Bone marrow (tissue), 2 donors: Measurements from ENCODE around the gene PAX7.
"Not testable (repeated sequence)": the region's sequence is repeated elsewhere in the genome, so short reads cannot be mapped to it uniquely, and the experiment has no call there.

Experiments used
- DNase-seq, 2 donors: peaks; one replicate each; lab custom pipeline; 2025; lab: John Stamatoyannopoulos, UW

The PAX7 gene

DNA sequence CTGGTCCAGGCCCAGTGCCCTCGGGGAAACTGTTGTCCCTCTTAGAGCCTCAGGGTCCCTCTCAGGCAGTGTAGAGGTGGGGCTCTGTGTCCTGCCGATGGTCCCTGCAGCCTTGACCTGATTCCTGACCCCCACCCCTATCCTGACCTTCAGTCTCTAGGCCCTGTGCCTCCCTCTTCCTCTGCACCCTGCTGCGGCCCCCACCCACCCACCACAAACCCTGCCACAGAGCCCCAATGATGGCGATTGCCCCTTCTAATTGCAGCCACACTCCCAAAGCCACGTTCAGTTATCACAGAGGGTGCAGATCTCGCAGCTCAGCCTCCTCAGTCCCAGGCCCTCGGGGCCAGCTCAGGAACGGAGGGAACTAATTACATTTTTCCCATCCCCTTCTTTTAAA, 99.7 kb downstream of the PAX7 start:
- DNase-seq = no peak

DNA sequence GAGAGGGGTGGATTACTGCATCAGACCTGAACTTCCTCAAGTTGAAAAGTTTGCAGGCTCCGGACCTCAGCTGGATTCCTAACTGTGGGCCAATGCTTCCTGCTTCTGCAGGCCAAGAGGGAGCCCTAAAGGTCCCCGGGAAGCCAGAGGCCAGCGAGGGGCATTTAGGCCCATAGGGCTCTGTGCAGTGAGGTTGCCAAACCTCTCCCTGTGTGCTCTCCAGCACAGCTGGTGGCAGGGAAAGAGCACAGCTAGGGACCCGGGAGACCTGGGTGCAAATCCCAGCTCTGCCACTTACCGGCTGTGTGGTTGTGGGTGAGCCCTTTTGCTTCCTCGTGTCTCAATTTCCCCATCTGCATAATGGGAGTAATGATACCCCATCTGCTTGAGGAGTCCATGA, 100.5 kb downstream of the PAX7 start:
- DNase-seq = no peak

DNA sequence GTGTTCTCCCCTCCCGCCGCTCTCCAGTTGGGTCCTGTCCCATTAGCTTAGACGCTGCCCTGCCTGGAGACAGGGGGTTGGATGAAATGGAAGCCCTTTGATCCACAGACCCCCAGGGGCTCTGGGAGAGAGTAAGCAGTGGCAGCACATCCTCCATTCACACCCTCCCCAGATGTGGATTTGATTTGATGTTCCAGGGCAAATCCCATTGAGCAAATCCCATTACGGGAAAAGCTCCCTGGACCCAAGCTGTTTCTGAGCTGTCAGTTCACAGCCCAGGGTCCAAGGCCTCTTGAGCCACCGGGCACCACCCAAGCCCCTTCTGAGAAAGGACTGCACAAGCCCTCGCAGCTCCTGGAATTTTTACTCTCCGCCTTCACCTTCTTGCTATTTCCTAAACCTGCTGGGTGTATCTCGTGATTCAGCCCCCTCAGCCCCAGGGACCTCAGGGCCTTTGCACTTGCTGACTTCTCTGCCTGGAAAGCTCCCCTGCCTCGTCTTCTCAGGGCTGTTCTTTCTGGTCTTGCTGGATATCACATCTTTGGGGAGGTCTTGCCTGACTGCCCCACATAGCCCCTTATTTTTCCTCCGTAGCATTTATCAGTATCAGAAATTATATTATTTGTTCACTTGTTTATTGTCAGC, 101.1 kb downstream of the PAX7 start:
- no peak for DNase-seq

DNA sequence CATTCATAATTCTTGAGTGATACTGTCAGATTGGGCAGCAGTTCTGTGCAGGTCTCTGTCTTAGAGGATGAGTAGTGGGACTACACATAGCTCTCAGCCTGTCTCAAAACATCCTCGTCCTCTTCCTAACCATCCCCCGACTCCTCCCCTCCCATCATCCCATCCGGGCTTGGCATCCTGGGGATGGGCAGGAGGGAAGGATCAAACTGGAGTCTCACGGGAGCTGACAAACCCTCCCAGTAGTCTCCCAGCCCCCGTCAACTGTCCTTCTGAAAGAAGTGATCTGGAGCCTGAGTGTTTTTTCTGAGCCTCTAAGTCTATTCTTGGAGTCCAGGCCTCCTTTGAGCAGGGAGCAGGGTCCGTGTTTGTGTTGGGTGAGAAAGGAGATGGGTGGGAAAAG, 102.0 kb downstream of the PAX7 start:
- no peak for DNase-seq

DNA sequence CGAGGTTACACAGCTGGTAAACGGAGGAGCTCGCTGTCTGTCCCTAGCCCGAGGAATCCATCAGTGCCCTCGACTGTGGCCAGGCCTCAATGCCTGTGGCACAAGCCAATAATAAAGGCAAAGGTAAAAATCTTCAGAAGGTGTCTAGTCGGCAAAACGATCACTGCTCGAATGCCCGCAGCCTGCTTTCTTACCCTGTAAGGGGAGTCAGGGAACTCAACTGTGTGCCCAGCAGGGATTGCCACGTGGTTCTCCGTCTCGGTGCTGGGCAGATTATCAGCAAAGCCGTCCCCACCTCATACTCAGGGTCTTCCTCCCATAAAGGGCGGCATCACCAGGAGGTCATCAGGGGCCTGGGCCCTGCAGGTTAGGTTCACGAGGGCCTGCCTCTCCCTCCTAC, 103.4 kb downstream of the PAX7 start:
- DNase-seq = no peak

DNA sequence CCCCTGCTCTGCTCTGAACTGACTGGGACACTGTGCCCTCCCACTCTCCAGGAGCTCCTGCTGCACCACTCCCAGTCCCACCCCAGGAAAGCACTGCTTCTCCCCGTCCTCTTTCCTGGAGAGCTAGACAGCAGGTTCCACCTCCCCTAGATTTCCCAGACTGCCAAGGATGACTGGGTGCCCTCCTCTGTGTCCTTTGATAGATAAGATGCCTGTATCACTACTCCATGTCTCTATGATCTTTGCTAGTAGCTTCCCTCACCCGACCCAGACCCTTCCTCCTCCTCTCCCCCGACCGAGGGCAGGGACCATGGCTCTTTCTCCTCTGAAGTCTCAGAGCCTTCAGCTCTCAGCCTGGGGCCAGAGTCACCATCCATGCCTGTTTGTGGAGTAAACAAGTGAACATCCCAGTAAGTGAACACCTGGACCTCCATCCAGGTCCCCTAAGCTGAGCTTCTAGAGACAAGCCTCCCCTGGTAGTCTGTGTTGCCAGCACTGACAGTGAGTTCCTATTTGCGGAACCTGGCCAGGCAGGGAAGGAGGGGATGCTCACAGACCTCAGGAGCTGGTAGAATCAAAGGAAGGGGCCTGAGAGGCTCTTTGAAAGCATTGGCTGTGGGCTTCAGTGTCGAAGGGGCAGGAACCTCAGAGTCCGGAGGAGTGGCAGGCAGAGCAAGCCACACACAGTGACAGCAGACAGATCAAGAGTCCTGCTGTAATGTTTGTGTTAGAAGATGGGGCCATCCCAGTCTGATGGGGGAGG, 104.0 kb downstream of the PAX7 start:
- no peak for DNase-seq

DNA sequence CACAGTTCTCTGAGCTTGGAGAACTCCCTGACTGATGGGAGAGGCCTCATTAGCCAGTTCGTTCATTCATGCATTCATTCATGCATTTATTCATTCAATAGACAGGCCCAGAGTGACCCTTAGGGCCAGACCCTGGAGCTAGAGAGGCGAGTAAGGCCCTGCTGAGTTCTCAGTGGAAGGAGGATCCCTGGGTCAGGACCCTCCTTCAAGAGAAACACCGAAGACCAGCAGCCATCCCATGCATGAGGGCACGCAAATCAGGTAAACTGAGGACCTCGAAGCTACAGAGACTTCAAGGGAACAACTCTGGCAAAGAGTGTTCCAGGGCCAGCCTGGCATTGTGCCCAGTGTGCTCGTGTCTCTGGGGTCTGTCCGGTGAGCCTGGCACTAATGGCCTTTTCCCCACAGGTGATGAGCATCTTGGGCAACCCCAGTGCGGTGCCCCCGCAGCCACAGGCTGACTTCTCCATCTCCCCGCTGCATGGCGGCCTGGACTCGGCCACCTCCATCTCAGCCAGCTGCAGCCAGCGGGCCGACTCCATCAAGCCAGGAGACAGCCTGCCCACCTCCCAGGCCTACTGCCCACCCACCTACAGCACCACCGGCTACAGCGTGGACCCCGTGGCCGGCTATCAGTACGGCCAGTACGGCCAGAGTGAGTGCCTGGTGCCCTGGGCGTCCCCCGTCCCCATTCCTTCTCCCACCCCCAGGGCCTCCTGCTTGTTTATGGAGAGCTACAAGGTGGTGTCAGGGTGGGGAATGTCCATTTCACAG, 104.8 kb downstream of the PAX7 start:
- DNase-seq = no peak

DNA sequence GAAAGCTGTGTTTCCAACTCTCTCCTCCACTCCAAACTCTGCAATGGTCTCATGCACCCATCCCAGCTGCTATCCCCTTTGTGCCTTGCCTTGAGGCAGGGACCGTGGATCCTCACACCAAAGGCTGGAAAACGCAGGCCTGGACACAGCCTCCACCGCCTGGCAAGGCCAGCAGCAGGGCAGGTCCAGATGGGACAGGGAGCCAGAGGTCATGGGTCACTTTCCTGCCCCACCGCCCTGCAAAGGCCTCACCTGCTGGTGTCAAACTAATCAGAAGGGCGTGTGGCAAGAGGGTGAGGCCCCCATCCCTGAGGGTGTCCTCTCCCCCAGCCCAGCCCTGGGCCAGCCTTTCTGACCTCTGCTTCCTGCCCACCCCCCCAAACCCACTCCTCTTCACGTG, 106.3 kb downstream of the PAX7 start:
- no peak for DNase-seq

DNA sequence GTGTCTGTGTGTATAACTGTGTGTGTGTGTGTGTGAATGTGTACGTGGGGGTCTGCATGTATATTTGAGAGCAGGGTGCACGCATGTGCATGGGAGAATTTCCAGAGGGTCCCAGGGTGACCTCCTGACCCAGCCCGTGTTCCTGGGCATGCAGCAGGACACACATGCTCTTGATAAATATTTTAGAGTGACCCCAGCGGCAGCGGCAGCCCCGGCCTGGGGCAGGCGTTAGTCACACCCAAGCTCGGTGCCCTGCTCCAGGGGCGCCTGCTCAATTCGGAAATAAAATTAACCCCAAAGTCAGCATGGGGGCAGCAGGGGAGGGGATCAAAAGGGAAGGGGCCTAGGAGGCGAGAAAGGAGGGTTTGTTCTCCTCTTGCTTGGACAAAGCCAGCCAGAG, 107.5 kb downstream of the PAX7 start:
- DNase-seq = no peak

DNA sequence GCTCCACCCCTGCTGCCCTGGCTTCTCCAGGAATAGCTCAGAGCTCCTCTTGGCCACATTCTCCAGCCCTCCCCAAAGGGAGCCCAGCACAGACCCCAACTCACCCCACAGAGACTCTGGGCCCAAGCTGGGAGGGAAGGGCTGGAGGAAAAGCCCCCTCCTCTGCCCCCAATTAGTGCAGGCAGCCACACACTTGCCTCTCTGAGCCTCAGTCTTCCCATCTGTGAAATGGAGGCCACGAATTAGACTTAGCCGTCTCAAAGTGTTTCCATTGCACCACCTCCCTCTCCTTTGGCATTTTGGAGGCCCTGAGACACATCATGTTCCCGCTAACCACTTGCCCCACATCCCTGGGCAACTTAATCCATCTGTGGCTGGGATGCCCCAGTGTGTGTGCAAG, 108.0 kb downstream of the PAX7 start:
- no peak for DNase-seq

DNA sequence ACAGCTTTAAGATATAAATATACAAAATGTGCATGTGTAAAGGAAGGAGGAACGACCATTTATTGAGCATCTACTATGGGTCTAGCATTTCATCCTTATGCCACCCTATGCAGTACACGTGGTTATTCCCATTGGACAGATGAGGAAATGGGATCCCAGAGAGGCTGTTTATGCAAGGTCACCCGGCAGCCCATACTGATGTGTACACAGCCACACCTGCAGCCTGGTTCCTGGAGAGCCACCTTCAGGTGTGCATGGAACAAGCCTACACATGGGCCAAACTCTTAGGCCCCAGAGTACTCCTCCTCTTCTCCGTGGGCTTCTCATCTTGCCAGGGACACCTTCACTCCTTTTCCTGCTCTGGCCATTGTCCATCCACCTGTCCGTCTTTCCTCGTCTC, 108.8 kb downstream of the PAX7 start:
- DNase-seq = no peak

DNA sequence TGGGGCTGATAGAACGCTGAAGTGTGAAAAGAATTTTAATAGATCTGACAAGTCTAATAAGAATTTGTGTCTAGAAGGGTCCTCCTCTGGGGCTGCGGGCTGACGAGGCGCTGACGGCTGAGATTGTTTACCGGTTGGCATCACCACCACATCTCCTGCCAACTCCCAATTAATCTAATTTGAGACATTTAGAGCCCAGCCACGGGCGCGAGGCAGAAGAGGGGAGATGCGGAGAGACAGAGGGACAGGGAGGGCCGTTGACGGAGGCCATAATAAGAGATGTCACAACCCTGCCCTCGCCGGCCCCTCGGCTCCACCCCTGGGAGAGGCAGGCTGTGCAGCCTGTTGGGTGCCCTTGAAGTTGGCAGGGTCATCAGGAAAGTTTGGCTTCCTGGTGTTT, 109.3 kb downstream of the PAX7 start:
- DNase-seq = no peak

DNA sequence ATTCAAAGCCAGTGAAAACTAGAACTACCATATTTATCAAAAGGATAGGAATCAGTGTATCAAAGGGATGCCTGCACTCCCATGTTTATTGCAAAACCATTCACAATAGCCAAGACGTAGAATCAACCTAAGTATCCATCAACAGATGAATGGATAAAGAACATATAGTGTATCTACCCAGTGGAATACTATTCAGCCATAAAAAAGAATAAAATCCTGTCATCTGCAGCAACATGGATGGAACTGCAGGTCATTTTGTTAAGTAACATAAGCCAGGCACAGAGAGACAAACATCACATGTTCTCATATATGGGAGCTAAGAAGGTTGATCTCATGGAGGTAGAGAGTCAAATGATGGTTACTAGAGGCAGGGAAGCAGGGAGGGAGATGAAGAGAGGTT, 110.0 kb downstream of the PAX7 start:
- DNase-seq = no peak

DNA sequence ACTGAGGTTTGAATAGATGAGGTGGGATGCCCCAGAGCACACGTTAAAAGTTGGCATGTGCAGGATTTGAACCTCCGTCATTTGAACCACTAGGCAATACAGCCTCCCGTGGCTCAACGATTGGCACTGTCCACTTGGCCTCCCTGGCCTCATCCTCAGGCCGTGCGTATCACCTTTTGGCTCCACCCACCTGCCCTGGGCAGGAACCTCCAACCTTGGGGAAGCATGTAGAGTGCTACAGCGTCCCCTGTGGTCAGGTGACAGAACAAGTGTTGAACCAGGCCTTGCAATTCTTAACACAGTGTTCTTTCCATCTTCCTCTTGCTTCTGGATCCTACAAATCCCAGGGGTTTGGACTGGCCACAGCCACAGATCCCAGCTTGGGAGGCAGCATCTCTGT, 112.6 kb downstream of the PAX7 start:
- no peak for DNase-seq

DNA sequence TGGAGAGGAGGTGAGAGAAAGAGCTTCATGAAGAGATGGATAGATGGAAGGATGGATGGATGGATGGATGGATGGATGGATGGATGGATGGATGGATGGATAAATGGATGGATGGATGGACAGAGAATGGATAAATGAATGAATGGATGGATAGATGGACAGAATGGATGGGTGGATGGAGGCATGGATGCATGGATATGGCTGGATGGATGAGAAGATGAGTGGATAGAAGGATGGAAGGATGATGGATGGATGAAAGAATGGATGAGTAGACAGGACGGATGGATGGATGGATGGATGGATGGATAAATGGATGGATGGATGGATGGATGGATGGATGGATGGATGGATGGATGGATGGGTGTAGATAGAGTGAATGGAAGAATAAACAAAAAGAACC, 113.7 kb downstream of the PAX7 start:
- not testable (repeated sequence) for DNase-seq

DNA sequence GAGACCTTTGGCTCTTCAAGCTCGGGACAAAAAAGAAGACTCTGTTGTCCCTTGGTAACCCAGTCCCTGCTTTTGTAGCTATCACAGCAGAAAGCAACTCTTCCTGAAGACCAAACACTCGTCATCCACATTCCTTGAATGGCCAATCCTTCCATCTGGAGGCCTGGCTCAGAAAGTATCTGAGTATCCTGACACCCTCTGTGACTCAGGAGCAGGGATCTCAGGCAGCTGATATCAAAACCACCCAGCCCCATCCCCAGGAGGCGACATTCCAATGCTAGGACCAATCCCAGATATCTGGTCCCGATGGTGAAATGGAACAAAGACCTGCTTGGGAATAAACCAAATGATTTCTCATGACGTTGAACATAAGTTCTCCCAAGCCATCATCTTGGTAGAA, 116.3 kb downstream of the PAX7 start:
- no peak for DNase-seq

DNA sequence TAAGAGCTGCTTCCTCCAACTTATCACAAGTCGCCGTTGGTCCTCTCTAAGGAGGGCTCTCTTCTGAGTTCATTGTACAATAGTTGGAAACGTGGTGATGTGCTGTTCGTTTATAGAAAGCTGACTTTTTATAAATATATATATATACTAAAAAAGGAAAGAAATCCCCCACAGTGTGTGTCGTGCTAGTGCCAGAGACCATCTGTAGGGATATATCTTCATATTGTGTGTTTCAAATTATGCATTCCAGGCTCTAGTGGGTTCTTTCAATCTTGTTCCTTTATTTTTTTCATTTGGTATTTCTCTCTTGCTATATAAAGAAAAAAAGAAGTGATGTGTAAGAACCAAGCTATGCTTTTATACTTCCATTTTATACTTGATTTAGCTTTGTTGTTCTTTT, 117.0 kb downstream of the PAX7 start:
- DNase-seq = no peak

DNA sequence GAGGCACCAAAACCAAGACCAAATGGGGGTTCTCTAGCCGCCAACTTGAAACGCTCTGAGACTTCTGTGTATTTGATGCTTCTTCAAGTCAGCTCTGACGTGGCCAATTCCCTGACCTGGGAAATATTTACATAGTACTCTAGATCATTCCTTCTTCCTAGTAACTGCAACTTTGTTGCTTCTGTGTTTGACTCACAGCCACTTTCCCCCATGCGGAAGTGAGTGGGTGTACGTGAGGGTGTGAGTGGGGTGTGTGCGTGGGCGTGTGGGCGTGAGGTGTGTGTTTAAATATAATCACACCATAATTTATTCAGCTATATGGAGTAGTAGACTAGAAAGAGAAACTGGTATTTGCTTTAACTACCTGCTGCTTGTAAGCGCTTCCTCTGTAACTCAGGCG, 117.8 kb downstream of the PAX7 start:
- DNase-seq = no peak

DNA sequence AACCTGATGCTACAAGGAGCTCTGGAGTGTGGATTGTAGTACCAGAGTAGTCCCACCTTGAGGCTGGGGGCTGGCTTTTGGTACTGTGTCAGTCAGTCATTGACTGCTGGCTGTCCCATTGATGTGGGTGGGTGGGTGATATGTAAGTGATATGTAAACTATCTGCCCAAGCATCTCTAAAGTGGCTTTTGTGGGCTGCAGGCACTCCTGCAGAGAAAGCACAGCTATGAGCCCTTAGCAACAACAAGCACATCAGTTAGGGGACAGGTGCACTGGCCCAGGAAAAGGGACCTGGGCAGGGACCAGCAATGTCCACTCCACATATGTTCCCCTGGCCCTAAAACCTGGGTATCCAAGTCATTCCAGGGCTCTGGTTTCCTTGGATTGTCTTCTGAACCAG, 118.9 kb downstream of the PAX7 start:
- no peak for DNase-seq

DNA sequence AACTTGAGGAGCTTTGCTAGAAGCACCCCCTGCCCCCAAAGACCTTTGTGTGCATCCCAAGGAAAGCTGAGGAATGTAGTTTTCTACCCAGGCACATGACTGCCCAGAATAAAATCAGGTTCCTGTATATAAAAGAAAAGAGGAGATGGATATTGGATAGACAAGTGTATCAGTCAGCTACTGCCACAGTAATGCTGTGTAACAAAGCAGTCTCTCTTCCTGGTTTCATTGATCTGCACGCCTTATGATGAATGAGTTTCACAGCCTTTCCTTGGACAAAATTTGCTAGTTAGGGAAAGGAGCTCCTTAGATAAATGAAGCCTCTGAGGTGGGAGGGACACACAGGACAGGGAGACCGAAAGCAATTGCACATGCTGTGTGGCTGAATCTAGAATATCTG, 120.0 kb downstream of the PAX7 start:
- no peak for DNase-seq

DNA sequence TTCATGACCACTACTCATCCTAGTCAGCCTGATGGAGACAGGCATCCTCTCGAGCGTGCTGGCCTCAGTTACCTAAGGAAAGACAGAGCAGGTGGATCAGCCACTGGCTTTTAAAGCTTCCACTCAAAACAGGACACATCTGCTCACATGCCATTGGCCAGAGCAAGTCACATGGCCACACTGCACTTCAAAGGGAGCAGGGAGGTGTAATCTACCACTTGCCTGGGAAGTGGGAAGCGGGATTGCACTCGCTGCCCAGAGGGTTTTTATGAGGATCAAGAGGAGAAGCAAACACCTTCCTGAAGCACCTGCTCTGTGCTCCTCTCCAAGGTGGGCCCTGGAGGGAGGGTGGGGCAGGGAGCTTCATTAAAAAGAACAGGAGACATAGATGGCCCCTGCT, 120.8 kb downstream of the PAX7 start:
- no peak for DNase-seq

DNA sequence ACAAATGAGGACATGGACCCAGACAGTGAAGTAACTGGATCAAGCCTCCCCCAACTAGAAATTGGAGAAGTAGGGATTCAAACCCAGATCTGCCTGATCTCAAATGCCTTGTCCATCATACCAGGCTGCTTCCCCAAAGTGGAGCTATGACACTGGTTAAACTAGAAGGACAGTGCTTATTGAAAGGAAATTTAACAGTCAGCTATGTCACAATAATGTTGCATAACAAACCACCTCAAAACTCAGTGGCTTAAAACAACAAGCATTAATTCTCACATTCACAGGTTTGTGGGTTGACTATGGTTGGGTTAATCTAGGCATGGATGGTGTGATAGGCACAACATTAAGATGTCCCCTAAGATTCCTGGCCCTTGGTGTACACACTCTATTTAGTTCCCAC, 121.8 kb downstream of the PAX7 start:
- no peak for DNase-seq

DNA sequence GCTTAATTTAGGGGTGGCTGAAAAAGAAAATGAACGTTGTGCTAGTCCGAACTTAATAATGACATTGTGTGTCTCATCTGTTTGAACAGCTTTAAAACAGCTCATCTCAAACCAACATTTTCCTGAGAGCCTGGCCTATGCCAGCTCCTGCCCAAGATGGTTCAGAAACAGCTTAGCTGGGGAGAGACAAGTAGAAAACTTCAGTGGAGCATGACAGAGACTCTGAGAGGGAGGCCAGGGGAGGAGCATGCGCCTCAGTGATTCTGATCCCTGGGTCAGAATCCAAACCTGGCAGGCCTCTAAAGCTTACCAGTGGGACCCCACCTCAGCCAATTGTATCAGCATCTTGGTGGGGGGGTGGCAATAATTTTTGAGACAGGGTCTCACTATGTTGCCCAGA, 129.5 kb downstream of the PAX7 start:
- DNase-seq = no peak
